AG09319 (cell line): ENCODE results near the gene SNAI3.

Experiments
- DNase-seq: peaks from one replicate; pipeline ENCODE4 v3.0.0-alpha.2; 2010; ENCODE audit warnings: low read depth; ENCODE audit errors: extremely low read depth
- CTCF ChIP-seq: IDR thresholded peaks from 2 replicates; pipeline ENCODE4 v1.5.1; 2011; ENCODE audit warnings: low read depth, mild to moderate bottlenecking, inconsistent platforms, low read length, moderate library complexity

The SNAI3 gene

GRCh38 chr16:88697831-88698615, 11.7 kb upstream of the SNAI3 start:
- no peak for DNase-seq
- TF ChIP-seq CTCF: no peak; the same call in 1 of the 2 replicates

- DNase-seq: no peak
- TF ChIP-seq CTCF: no peak
Measured at GRCh38 chr16:88697116-88697830, 11.0 kb upstream of the SNAI3 start.

DNA sequence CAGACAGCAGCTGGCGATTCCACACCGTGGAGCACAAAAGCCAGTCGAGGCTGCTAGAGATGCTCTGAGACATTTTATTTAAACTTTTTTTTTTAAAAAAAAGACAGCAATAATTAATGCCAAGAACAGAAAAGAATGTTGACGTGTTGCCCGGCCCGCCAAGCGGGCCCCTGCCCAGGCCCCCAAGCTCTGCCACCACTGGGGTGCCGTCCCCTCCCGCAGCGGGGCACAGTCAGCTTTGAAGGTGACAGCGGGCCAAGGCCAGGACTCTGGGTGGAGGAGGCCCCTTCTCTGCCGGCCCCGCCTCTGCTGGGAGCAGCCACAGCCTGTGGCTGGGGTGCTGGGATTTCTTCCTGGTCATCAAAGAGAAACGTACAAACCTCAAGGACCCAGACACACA, 10.1 kb upstream of the SNAI3 start:
- TF ChIP-seq CTCF: no peak
- DNase-seq: no peak

DNA sequence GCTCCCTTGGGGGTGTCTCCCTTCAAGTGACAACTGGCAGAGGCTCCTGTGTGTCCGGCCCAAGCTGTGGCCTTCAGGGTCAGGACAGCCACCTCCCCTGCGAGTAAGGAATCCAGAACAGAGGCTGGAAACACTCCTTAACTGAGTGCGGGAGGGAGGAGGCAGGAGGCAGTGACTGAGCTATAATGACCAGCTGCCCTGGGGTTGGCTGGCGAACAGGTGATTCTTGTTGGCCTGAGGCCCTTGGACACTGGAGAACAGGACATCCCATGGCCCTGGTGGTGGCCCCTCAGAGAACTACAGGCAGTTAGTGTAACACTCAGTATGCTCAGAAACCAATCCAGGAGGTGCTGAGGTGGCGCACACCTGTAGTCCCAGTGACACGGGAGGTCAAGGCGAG, 9.4 kb upstream of the SNAI3 start:
- no peak for TF ChIP-seq CTCF

DNA sequence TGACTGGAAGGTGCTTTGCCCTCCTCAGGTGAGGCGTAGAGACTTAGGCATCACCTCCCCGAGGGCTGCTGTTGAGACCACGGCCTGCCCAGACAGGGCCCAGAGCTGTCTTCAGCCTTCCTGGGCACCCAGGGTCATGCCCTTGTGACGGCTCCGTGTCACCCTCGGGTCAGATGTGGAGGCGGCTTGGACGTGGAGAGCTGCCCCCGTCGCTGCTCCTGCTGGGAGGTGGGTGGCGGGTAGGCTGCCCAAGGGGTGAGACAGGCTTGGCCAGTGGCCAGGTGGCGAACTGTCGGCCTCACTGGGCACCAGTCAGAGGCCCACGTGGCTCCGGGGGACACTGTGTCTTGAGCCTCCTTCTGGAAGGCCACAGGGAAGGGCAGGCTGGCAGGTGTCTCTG, 8.9 kb upstream of the SNAI3 start:
- DNase-seq: no peak
- no peak for TF ChIP-seq CTCF

More for the DNA sequence above, 9.4 kb upstream of the SNAI3 start:
- no peak for DNase-seq

GRCh38 chr16:88694221-88695087, 8.1 kb upstream of the SNAI3 start:
- TF ChIP-seq CTCF: no peak
- no peak for DNase-seq
